PC-9 (cell line): Measurements from ENCODE around the gene DHRSX. TPM values are rescaled to one million over a fixed set of nuclear protein-coding genes. Genes with fewer than 3 reads are reported as not detected.
A peak's percentile ranks its signal among the peaks of the same experiment; 100 is the strongest.

ENCODE experiments used
- BruUV-seq: library from RNA; stranded (reverse); fragments of 400-500 nt; replicated peaks from 2 replicates; lab custom pipeline; 2021; lab: Mats Ljungman, UMichigan
- CTCF ChIA-PET: fragments of 300-600 bp; sonication (Branson Sonifier 250); formaldehyde crosslinking; loops from one replicate; lab custom pipeline; 2022; ENCODE audit warnings: antibody characterized with exemption; lab: Charles Lee
- POLR2A ChIA-PET: fragments of 300-600 bp; sonication (Branson Sonifier 250); formaldehyde crosslinking; loops from one replicate; lab custom pipeline; 2022; ENCODE audit warnings: antibody characterized with exemption; ENCODE audit not compliant: unreplicated experiment; lab: Charles Lee
- DNase-seq, 2 experiments: peaks; one replicate each; pipeline versions ENCODE4 v3.0.0 to v3.0.0-alpha.2; 2015 to 2022; ENCODE audit warnings: mixed read lengths in 1 of 2
- H2AFZ ChIP-seq: fragments of 200-600 bp; sonication (generic); 2 replicates; pipeline ENCODE4 v1.8.1; 2017; ENCODE audit warnings: antibody characterized with exemption
- H3F3A ChIP-seq: fragments of 200-600 bp; sonication (generic); 2 replicates; pipeline ENCODE4 v1.8.1; 2017; ENCODE audit warnings: antibody characterized with exemption, mild to moderate bottlenecking, low read depth; ENCODE audit not compliant: insufficient read depth
- H3K27ac ChIP-seq: fragments of 200-600 bp; sonication (generic); 2 replicates; pipeline ENCODE4 v1.6.1; 2016; ENCODE audit warnings: mixed run types
- H3K27me3 ChIP-seq: fragments of 200-600 bp; sonication (generic); 2 replicates; pipeline ENCODE4 v1.6.1; 2016; ENCODE audit warnings: low read depth, mixed run types; ENCODE audit not compliant: insufficient read depth
- H3K36me3 ChIP-seq: fragments of 200-600 bp; sonication (generic); 2 replicates; pipeline ENCODE4 v1.6.1; 2016; ENCODE audit warnings: low read depth, mixed run types
- H3K4me1 ChIP-seq: fragments of 200-600 bp; sonication (generic); replicated peaks from 2 replicates; pipeline ENCODE4 v1.6.1; 2016; ENCODE audit warnings: mixed run types; ENCODE audit not compliant: insufficient read depth
- H3K4me2 ChIP-seq: fragments of 200-600 bp; sonication (generic); 2 replicates; pipeline ENCODE4 v1.6.1; 2017; ENCODE audit warnings: mixed run types
- H3K4me3 ChIP-seq: fragments of 200-600 bp; sonication (generic); 2 replicates; pipeline ENCODE4 v1.6.1; 2016; ENCODE audit warnings: mixed run types
- H3K79me2 ChIP-seq: fragments of 200-600 bp; sonication (generic); 2 replicates; pipeline ENCODE4 v1.6.1; 2017; ENCODE audit warnings: low read depth, mixed run types
- H3K9me2 ChIP-seq: fragments of 200-600 bp; sonication (generic); 2 replicates; pipeline ENCODE4 v1.8.1; 2017; ENCODE audit warnings: mild to moderate bottlenecking; ENCODE audit not compliant: insufficient read depth
- H3K9me3 ChIP-seq: fragments of 200-600 bp; sonication (generic); 2 replicates; pipeline ENCODE4 v1.8.1; 2016; ENCODE audit warnings: low read depth; ENCODE audit not compliant: insufficient read depth
- H4K20me1 ChIP-seq: fragments of 200-600 bp; sonication (generic); 2 replicates; pipeline ENCODE4 v1.8.1; 2017; ENCODE audit not compliant: insufficient read depth
- CTCF ChIP-seq: fragments of 200-600 bp; sonication (generic); conservative IDR thresholded peaks from 2 replicates; pipeline ENCODE4 v1.6.1; 2017; ENCODE audit warnings: mixed run types, antibody characterized with exemption, mild to moderate bottlenecking, moderate library complexity
- EZH2 ChIP-seq: fragments of 200-600 bp; sonication (generic); IDR thresholded peaks from 2 replicates; pipeline ENCODE4 v1.8.0; 2017; ENCODE audit warnings: antibody characterized with exemption, low read depth
- intact Hi-C: fragments of 100-400 bp; cut with micrococcal nuclease; formaldehyde crosslinking; loops from one replicate; pipeline ENCODE4 v1.10.0; 2022; ENCODE audit not compliant: unreplicated experiment
- total RNA-seq: library from RNA; stranded (reverse); gene quantifications from 2 replicates; pipeline ENCODE4 v1.2.3, GENCODE V29; 2021

DHRSX gene
- total RNA-seq, 1 experiment from 2014 or later, result 13.2 TPM

- H3K4me2 ChIP-seq, result no peak overlapping the region
These were observed 111.5 kb downstream of the DHRSX start for GRCh38 chrX:2389324-2389723.

GRCh38 chrX:2388669-2389068 lies 112.1 kb downstream of the DHRSX start:
- CTCF ChIA-PET, result no interaction called here
- H3F3A ChIP-seq, result peaks cover 4% of the 10 kb centered on the region; the same call in 1 of the 2 replicates
- no peak overlapping the region for H3K4me2 ChIP-seq

More at GRCh38 chrX:2389324-2389723, 111.5 kb downstream of the DHRSX start:
- BruUV-seq, result no TSS peak
- ChIA-PET POLR2A (no interaction called here), CTCF (no interaction called here)
- Histone ChIP-seq H3K9me2 (no peaks in the 10 kb centered on the region), H3K9me3 (no peaks in the 10 kb centered on the region; the same call in 1 of the 2 replicates), H3K4me1 (peaks cover 26% of the 10 kb centered on the region), H2AFZ (no peak overlapping the region), H4K20me1 (no peaks in the 10 kb centered on the region), H3K36me3 (peaks cover 4% of the 10 kb centered on the region; the same call in 1 of the 2 replicates), H3K4me3 (no peak overlapping the region), H3K79me2 (no peaks in the 10 kb centered on the region), H3K27ac (no peak overlapping the region), H3K27me3 (no peaks in the 10 kb centered on the region), H3F3A (peaks cover 4% of the 10 kb centered on the region; the same call in 1 of the 2 replicates)
- TF ChIP-seq CTCF, result no peak
- TF ChIP-seq EZH2, result no peak
- DNase-seq, result no peak
- intact Hi-C loops, result loop anchor here (5.0 kb wide), 1 partner anchor 37 kb away; no protein-coding TSS in a partner anchor

GRCh38 chrX:2387614-2388239 lies 113.0 kb downstream of the DHRSX start:
- Histone ChIP-seq H3K79me2 (no peaks in the 10 kb centered on the region), H3K36me3 (peaks cover 4% of the 10 kb centered on the region; the same call in 1 of the 2 replicates), H3K4me2 (0 out of 2 replicates have a peak overlapping the region, but pooled peaks have one; percentile 19), H3K27ac (no peak overlapping the region), H2AFZ (no peak overlapping the region), H3K9me2 (no peaks in the 10 kb centered on the region), H3F3A (peaks cover 4% of the 10 kb centered on the region; the same call in 1 of the 2 replicates), H4K20me1 (no peaks in the 10 kb centered on the region), H3K9me3 (no peaks in the 10 kb centered on the region; the same call in 1 of the 2 replicates), H3K4me1 (peaks cover 26% of the 10 kb centered on the region), H3K4me3 (no peak overlapping the region), H3K27me3 (no peaks in the 10 kb centered on the region)
- intact Hi-C loops, result loop anchor here (5.0 kb wide), 1 partner anchor 35 kb away; no protein-coding TSS in a partner anchor
- BruUV-seq, result no TSS peak
- CTCF ChIA-PET, result no interaction called here
- POLR2A ChIA-PET, result no interaction called here
- DNase-seq, result peak in 1 of 2 experiments; percentile 53
- TF ChIP-seq EZH2, result no peak
- no peak for TF ChIP-seq CTCF

More at GRCh38 chrX:2388669-2389068, 112.1 kb downstream of the DHRSX start:
- no peaks in the 10 kb centered on the region for H4K20me1 ChIP-seq
- no peak for TF ChIP-seq CTCF
- TF ChIP-seq EZH2, result no peak
- no TSS peak for BruUV-seq
- H3K79me2 ChIP-seq, result no peaks in the 10 kb centered on the region
- POLR2A ChIA-PET, result no interaction called here
- H3K9me2 ChIP-seq, result no peaks in the 10 kb centered on the region
- no peak for DNase-seq
- no peaks in the 10 kb centered on the region; the same call in 1 of the 2 replicates for H3K9me3 ChIP-seq
- no peak overlapping the region for H2AFZ ChIP-seq
- no peaks in the 10 kb centered on the region for H3K27me3 ChIP-seq
- H3K4me3 ChIP-seq, result no peak overlapping the region
- intact Hi-C loops, result loop anchor here (5.0 kb wide), 1 partner anchor 36 kb away; no protein-coding TSS in a partner anchor
- peaks cover 26% of the 10 kb centered on the region for H3K4me1 ChIP-seq
- H3K36me3 ChIP-seq, result peaks cover 4% of the 10 kb centered on the region; the same call in 1 of the 2 replicates
- no peak overlapping the region for H3K27ac ChIP-seq
